ENCODE data around the gene CHCHD2. TPM values are rescaled to one million over a fixed set of nuclear protein-coding genes. Genes with fewer than 3 reads are reported as not detected.
A peak's percentile ranks its signal among the peaks of the same experiment; 100 is the strongest.
"Not testable (repeated sequence)": the region's sequence is repeated elsewhere in the genome, so short reads cannot be mapped to it uniquely, and the experiment has no call there.

CHCHD2 gene
- 100 to 1,000 TPM; 537 to 693 TPM for total RNA-seq

GRCh38 chr7:56106108-56107073 lies at the start of gene CHCHD2:
Gene CHCHD2 (minus strand): TSS chr7:56106476. CDS start chr7:56106413, 63 bp downstream.
- intact Hi-C loops (cut with DNase I, micrococcal nuclease), result loop anchor here (1.0 to 5.0 kb wide), 10 partner anchors 42 to 1347 kb away; partner anchors contain the start of genes CCT6A (in 2 of the 2), MRPS17 (in 2 of the 2), PSPH (in 2 of the 2) and SUMF2 (in 2 of the 2)
- H3K4me3 Mint-ChIP-seq, result peak within 1 kb of the TSS; percentile 90
- peaks cover 41% of the 10 kb centered on the region for H3K36me3 Mint-ChIP-seq (ENCODE audit: low read depth)
- peaks cover 4% of the 10 kb centered on the region for H3K9me3 Mint-ChIP-seq (ENCODE audit: low read depth)
- H3K27ac Mint-ChIP-seq, result peak within 1 kb of the TSS; percentile 99
- DNase-seq (peak; percentile 96), ATAC-seq (peak; percentile 98)
- ChIA-PET POLR2A (interaction anchor here (0.6 to 0.9 kb wide), 3 partner anchors 12 to 573 kb away, joined by 3 read pairs; partner anchors contain the start of gene PSPH), CTCF (interaction anchor here (0.7 to 1.5 kb wide), 7 partner anchors 9 to 365 kb away, joined by 3 to 6 read pairs (median 3); partner anchors contain the start of gene SUMF2)
- H3K4me1 Mint-ChIP-seq, result peaks cover 37% of the 10 kb centered on the region
- H3K27me3 Mint-ChIP-seq, result no peaks in the 10 kb centered on the region

- ATAC-seq; H3K27ac Mint-ChIP-seq; H3K4me1 Mint-ChIP-seq; DNase-seq; H3K9me3 Mint-ChIP-seq (ENCODE audit: low read depth); H3K27me3 Mint-ChIP-seq; intact Hi-C loops (cut with DNase I, micrococcal nuclease); CTCF ChIA-PET; POLR2A ChIA-PET; H3K36me3 Mint-ChIP-seq (ENCODE audit: low read depth); H3K4me3 Mint-ChIP-seq: not testable (repeated sequence)
Measured at GRCh38 chr7:56131062-56131461, 24.8 kb upstream of the CHCHD2 start.

- no peaks in the 10 kb centered on the region for H3K27me3 Mint-ChIP-seq
- CTCF ChIA-PET, result no interaction called here
- intact Hi-C loops (cut with DNase I, micrococcal nuclease), result no loop called here
- no peak overlapping the region for H3K4me3 Mint-ChIP-seq
- no peaks in the 10 kb centered on the region for H3K36me3 Mint-ChIP-seq (ENCODE audit: low read depth)
- no peak overlapping the region for H3K27ac Mint-ChIP-seq
- DNase-seq (no peak), ATAC-seq (no peak)
- H3K9me3 Mint-ChIP-seq (ENCODE audit: low read depth), result no peaks in the 10 kb centered on the region
- no peaks in the 10 kb centered on the region for H3K4me1 Mint-ChIP-seq
- POLR2A ChIA-PET, result no interaction called here
Measured at GRCh38 chr7:56127241-56127975, 21.1 kb upstream of the CHCHD2 start.

GRCh38 chr7:56125831-56126230 lies 19.6 kb upstream of the CHCHD2 start:
- no peaks in the 10 kb centered on the region for H3K36me3 Mint-ChIP-seq (ENCODE audit: low read depth)
- no peak overlapping the region for H3K27ac Mint-ChIP-seq
- POLR2A ChIA-PET, result no interaction called here
- no peak overlapping the region for H3K4me3 Mint-ChIP-seq
- H3K4me1 Mint-ChIP-seq, result no peaks in the 10 kb centered on the region
- no peaks in the 10 kb centered on the region for H3K27me3 Mint-ChIP-seq
- ATAC-seq, result no peak
- H3K9me3 Mint-ChIP-seq (ENCODE audit: low read depth), result no peaks in the 10 kb centered on the region
- intact Hi-C loops (cut with DNase I, micrococcal nuclease), result no loop called here
- CTCF ChIA-PET, result interaction anchor here (0.7 kb wide), 1 partner anchor 1352 kb away, joined by 3 read pairs; no protein-coding TSS in a partner anchor
- DNase-seq, result no peak

- no peak for ATAC-seq
Measured at GRCh38 chr7:56124981-56125380, 18.7 kb upstream of the CHCHD2 start.

GRCh38 chr7:56121440-56121839 lies 15.2 kb upstream of the CHCHD2 start:
- intact Hi-C loops (cut with DNase I, micrococcal nuclease), result no loop called here

More at GRCh38 chr7:56124981-56125380, 18.7 kb upstream of the CHCHD2 start:
- Mint-ChIP-seq H3K27me3 (no peaks in the 10 kb centered on the region), H3K4me1 (no peaks in the 10 kb centered on the region), H3K4me3 (no peak overlapping the region), H3K9me3 (ENCODE audit: low read depth) (no peaks in the 10 kb centered on the region), H3K36me3 (ENCODE audit: low read depth) (no peaks in the 10 kb centered on the region), H3K27ac (no peak overlapping the region)
- ChIA-PET CTCF (interaction anchor here (0.6 kb wide), 1 partner anchor 105 kb away, joined by 3 read pairs; no protein-coding TSS in a partner anchor), POLR2A (no interaction called here)
- DNase-seq, result no peak
- intact Hi-C loops (cut with DNase I, micrococcal nuclease), result no loop called here

GRCh38 chr7:56115852-56116538 lies 9.7 kb upstream of the CHCHD2 start, which contains the start of gene NUPR2:
Gene NUPR2 (minus strand): TSS chr7:56116417. CDS start chr7:56116314, 103 bp downstream.
- POLR2A ChIA-PET, result no interaction called here
- intact Hi-C loops (cut with DNase I, micrococcal nuclease), result no loop called here

More at GRCh38 chr7:56121440-56121839, 15.2 kb upstream of the CHCHD2 start:
- Mint-ChIP-seq H3K36me3 (ENCODE audit: low read depth) (no peaks in the 10 kb centered on the region), H3K27me3 (peaks cover 9% of the 10 kb centered on the region), H3K9me3 (ENCODE audit: low read depth) (no peaks in the 10 kb centered on the region), H3K27ac (no peak overlapping the region), H3K4me3 (no peak overlapping the region), H3K4me1 (no peaks in the 10 kb centered on the region)
- DNase-seq (no peak), ATAC-seq (no peak)
- POLR2A ChIA-PET, result no interaction called here
- CTCF ChIA-PET, result no interaction called here

GRCh38 chr7:56112244-56112643 lies 6.0 kb upstream of the CHCHD2 start:
- H3K36me3 Mint-ChIP-seq (ENCODE audit: low read depth); DNase-seq; ATAC-seq; H3K27me3 Mint-ChIP-seq; H3K27ac Mint-ChIP-seq; intact Hi-C loops (cut with DNase I, micrococcal nuclease); POLR2A ChIA-PET; H3K4me3 Mint-ChIP-seq; CTCF ChIA-PET; H3K9me3 Mint-ChIP-seq (ENCODE audit: low read depth): not testable (repeated sequence)
- peaks cover 12% of the 10 kb centered on the region for H3K4me1 Mint-ChIP-seq

More at GRCh38 chr7:56115852-56116538, 9.7 kb upstream of the CHCHD2 start, which contains the start of gene NUPR2:
- no peak within 1 kb of the TSS for H3K27ac Mint-ChIP-seq
- no peaks in the 10 kb centered on the region for H3K36me3 Mint-ChIP-seq (ENCODE audit: low read depth)
- H3K4me3 Mint-ChIP-seq, result no peak within 1 kb of the TSS
- no peaks in the 10 kb centered on the region for H3K9me3 Mint-ChIP-seq (ENCODE audit: low read depth)
- DNase-seq, result no peak
- peaks cover 10% of the 10 kb centered on the region for H3K27me3 Mint-ChIP-seq
- CTCF ChIA-PET, result interaction anchor here (0.6 kb wide), 1 partner anchor 698 kb away, joined by 3 read pairs; no protein-coding TSS in a partner anchor
- no peak for ATAC-seq
- no peaks in the 10 kb centered on the region for H3K4me1 Mint-ChIP-seq

GRCh38 chr7:56110611-56111010 lies 4.3 kb upstream of the CHCHD2 start:
- H3K27me3 Mint-ChIP-seq, result no peaks in the 10 kb centered on the region
- POLR2A ChIA-PET, result no interaction called here
- peaks cover 4% of the 10 kb centered on the region for H3K9me3 Mint-ChIP-seq (ENCODE audit: low read depth)
- H3K4me1 Mint-ChIP-seq, result peaks cover 21% of the 10 kb centered on the region
- no peak overlapping the region for H3K4me3 Mint-ChIP-seq
- H3K36me3 Mint-ChIP-seq (ENCODE audit: low read depth), result peaks cover 13% of the 10 kb centered on the region
- CTCF ChIA-PET, result no interaction called here
- peak; percentile 47 for DNase-seq
- intact Hi-C loops (cut with DNase I, micrococcal nuclease), result no loop called here
- ATAC-seq, result peak; percentile 24
- H3K27ac Mint-ChIP-seq, result no peak overlapping the region

GRCh38 chr7:56107954-56108258 lies 1.6 kb upstream of the CHCHD2 start:
- H3K4me3 Mint-ChIP-seq, result peak overlapping the region; percentile 90
- H3K36me3 Mint-ChIP-seq (ENCODE audit: low read depth), result peaks cover 31% of the 10 kb centered on the region
- no peak for ATAC-seq
- ChIA-PET CTCF (no interaction called here), POLR2A (no interaction called here)
- intact Hi-C loops (cut with DNase I, micrococcal nuclease), result loop anchor here in 1 of 2 experiments (2.0 to 5.0 kb wide), 4 partner anchors 43 to 221 kb away; partner anchors contain the start of genes CCT6A, MRPS17, PSPH and SUMF2
- DNase-seq, result no peak
- no peaks in the 10 kb centered on the region for H3K27me3 Mint-ChIP-seq
- peak overlapping the region; percentile 99 for H3K27ac Mint-ChIP-seq
- H3K9me3 Mint-ChIP-seq (ENCODE audit: low read depth), result peaks cover 4% of the 10 kb centered on the region
- peaks cover 37% of the 10 kb centered on the region for H3K4me1 Mint-ChIP-seq
